Stomach (tissue), 19 donors: ENCODE results near the gene PRKG2. TPM values are rescaled to one million over a fixed set of nuclear protein-coding genes. Genes with fewer than 3 reads are reported as not detected.
A peak's percentile ranks its signal among the peaks of the same experiment; 100 is the strongest.

Experiments
- DNase-seq, 2 donors: peaks; one replicate each; pipeline versions ENCODE4 v3.0.0 to v3.0.0-alpha.2; 2013 to 2019
- H3K27ac ChIP-seq, 5 donors: fragments of 200-600 bp in 4 of 5; sonication (generic) in 4 of 5; one replicate each; pipeline ENCODE4 v1.5.1; 2013 to 2019; ENCODE audit warnings: mild to moderate bottlenecking in 1 of 5, moderate library complexity in 1 of 5
- H3K27me3 ChIP-seq, 3 donors: fragments of 200-600 bp; sonication (generic); one replicate each; pipeline ENCODE4 v1.5.1; 2017 to 2019; ENCODE audit warnings: mixed run types in 1 of 3
- H3K36me3 ChIP-seq, 4 donors: fragments of 200-600 bp; sonication (generic); 1 replicate in 3 of 4; 2 replicates in 1 of 4; pipeline ENCODE4 v1.5.1; 2016 to 2019
- H3K4me1 ChIP-seq, 4 donors: fragments of 200-600 bp; sonication (generic); one replicate each; pipeline ENCODE4 v1.5.1; 2016 to 2019
- H3K4me3 ChIP-seq, 4 donors: fragments of 200-600 bp; sonication (generic) in 3 of 4; one replicate each; pipeline ENCODE4 v1.5.1; 2016 to 2019; ENCODE audit warnings: mild to moderate bottlenecking in 1 of 4
- H3K9me3 ChIP-seq, 4 donors: fragments of 200-600 bp; sonication (generic); one replicate each; pipeline ENCODE4 v1.5.1; 2016 to 2019
- EP300 ChIP-seq: sonication (generic); formaldehyde crosslinking; IDR thresholded peaks from one replicate; pipeline ENCODE4 v1.6.1; 2017; ENCODE audit warnings: antibody characterized with exemption
- POLR2A ChIP-seq, 4 donors: fragments of 450-650 bp; IDR thresholded peaks; one replicate each; pipeline ENCODE4 v1.6.1; 2016; ENCODE audit warnings: antibody characterized with exemption in 4 of 4, control low read depth in 2 of 4, mild to moderate bottlenecking in 1 of 4, moderate library complexity in 1 of 4
- POLR2AphosphoS5 ChIP-seq, 3 donors: sonication (generic); formaldehyde crosslinking; IDR thresholded peaks; one replicate each; pipeline ENCODE4 v1.6.1; 2016; ENCODE audit warnings: antibody characterized with exemption in 3 of 3
- WGBS, 5 donors: extraction: QIAGEN DNeasy Blood & Tissue Kit in 3 of 5; methylation state at CpG; one replicate each; pipeline versions ENCODE4 v1.1.5 to v1.1.7; 2013 to 2018; 5-methylcytosine and 5-hydroxymethylcytosine counted together
- intact Hi-C: fragments of 100-400 bp; cut with DNase I; formaldehyde crosslinking; loops from one replicate; pipeline ENCODE4 v1.15.1; 2023; ENCODE audit warnings: low total_unique reads
- long read RNA-seq, 10 donors: transcript quantifications; one replicate each; lab custom pipeline, GENCODE V29; 2026
- polyA plus RNA-seq, 3 donors: library from polyadenylated mRNA; stranded (reverse); fragments of 200-250 nt; gene quantifications; one replicate each; pipeline ENCODE4 v1.2.3, GENCODE V29; 2013
- total RNA-seq, 5 donors: library from RNA; depleted of rRNA; stranded (reverse); fragments of >200 nt; gene quantifications; one replicate each; pipeline versions ENCODE4 v1.1.0 to v1.2.3, GENCODE V29; 2014 to 2016
- TF ChIP-seq, protein P1 (sequence below), 7 experiments: fragments of 450-650 bp in 4 of 7; fragments of 200-600 bp in 3 of 7; sonication (generic) in 3 of 7; IDR thresholded peaks; one replicate each; pipeline ENCODE4 v1.5.1; 2016 to 2019; ENCODE audit warnings: antibody characterized with exemption in 7 of 7, control low read depth in 2 of 7, mild to moderate bottlenecking in 1 of 7
- donor health status: healthy with polysubstance abuse.
- donor health status: Bipolar disorder and iron deficiency.
- donor health status: healthy.

The PRKG2 gene
- total RNA-seq = 1 to 10 TPM in 1 of 5 donors, under 1 TPM in 1, not detected in 3; 0.58 to 2.9 TPM
- under 1 TPM; 0.19 to 0.61 (median 0.23) TPM for polyA plus RNA-seq
- long read RNA-seq, donor 1, partial matches to known transcripts = 0 of 1 reads
- long read RNA-seq, donor 1, other reads (novel, unspliced or antisense) = 0 of 1 reads
- long read RNA-seq, donor 2, full-length matches to known transcripts = 1 of 1 reads
- long read RNA-seq, donor 2, partial matches to known transcripts = 0 of 1 reads
- long read RNA-seq, donor 2, other reads (novel, unspliced or antisense) = 0 of 1 reads
- long read RNA-seq, donor 3 = 0 reads
- long read RNA-seq, donor 4 = 0 reads
- long read RNA-seq, donor 5 = 0 reads
- long read RNA-seq, donor 6 = 0 reads
- long read RNA-seq, donor 7, partial matches to known transcripts = 0 of 1 reads
- long read RNA-seq, donor 7, other reads (novel, unspliced or antisense) = 0 of 1 reads
- long read RNA-seq, donor 8 = 0 reads
- long read RNA-seq, donor 9 = 0 reads
- long read RNA-seq, donor 10 = 0 reads

DNA sequence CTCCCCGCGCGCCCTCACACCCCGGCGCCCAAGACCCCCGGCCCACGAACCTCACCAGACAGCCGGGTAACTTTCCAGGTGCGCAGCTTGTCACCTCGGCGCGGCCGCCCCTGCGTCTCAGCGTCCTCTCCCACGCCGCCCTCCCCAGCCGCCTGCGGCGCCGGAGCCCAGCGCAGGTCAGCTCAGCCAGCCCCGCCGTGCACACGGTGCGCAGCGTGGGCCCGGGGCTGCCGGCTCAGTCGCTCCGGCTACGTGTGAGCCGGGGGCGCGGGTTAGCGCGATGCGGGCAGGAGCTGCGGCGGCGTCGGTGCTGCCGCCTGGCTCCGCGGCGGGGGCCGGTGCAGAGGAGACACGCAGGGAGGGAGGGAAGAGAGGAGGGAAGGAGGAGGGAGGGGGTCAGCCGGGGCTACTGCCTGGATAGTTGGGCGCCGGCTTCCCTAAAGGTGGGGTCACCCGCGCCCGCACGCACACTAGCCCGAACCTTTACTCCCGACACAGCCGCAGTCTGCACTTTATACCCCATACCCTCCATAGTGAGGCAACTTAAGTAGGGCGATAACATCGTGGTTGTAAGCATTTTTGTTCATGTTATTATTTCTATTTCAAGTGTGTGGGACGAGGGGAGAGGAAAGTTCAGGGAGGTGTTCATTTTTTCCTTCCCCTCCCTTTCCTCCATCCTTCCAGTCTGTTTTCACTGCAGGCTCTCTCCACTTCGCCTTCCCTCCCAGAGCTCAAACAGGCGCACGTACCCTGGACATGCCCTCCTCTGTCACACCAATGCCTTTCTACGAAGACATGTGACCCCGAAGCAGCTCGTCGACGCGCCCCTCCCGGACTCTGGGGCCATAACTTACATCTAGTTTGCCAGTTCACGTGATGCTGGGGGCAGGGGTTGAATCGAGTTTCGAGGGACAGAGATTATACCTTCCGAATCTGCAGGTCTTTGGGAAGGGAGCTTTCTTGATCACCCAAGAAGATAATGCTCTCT is at the start of gene PRKG2:
Gene PRKG2 (minus strand): TSS at position 342 of the 988 bp plus-strand sequence. CDS start 10,175 bp downstream, outside the sequence.
- Histone ChIP-seq H3K27me3 (peaks cover 10 to 69% (median 28%) of the 10 kb centered on the region in 3 donors), H3K4me1 (peaks cover 0 to 21% (median 14%) of the 10 kb centered on the region in 4 donors), H3K9me3 (peaks cover 0 to 5% (median 0%) of the 10 kb centered on the region in 4 donors), H3K36me3 (no peaks in the 10 kb centered on the region), H3K27ac (no peak within 1 kb of the TSS), H3K4me3 (peak within 1 kb of the TSS; percentile 36 to 53 (median 46))
- DNase-seq = peak in 1 of 2 donors; percentile 57
- intact Hi-C loops = no loop called here
- TF ChIP-seq, protein P1, sequence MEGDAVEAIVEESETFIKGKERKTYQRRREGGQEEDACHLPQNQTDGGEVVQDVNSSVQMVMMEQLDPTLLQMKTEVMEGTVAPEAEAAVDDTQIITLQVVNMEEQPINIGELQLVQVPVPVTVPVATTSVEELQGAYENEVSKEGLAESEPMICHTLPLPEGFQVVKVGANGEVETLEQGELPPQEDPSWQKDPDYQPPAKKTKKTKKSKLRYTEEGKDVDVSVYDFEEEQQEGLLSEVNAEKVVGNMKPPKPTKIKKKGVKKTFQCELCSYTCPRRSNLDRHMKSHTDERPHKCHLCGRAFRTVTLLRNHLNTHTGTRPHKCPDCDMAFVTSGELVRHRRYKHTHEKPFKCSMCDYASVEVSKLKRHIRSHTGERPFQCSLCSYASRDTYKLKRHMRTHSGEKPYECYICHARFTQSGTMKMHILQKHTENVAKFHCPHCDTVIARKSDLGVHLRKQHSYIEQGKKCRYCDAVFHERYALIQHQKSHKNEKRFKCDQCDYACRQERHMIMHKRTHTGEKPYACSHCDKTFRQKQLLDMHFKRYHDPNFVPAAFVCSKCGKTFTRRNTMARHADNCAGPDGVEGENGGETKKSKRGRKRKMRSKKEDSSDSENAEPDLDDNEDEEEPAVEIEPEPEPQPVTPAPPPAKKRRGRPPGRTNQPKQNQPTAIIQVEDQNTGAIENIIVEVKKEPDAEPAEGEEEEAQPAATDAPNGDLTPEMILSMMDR (IDR thresholded peaks at IDR 0.05) = no peak
- no peak for TF ChIP-seq POLR2AphosphoS5 (IDR thresholded peaks at IDR 0.05)
- no peak for TF ChIP-seq EP300
- TF ChIP-seq POLR2A (IDR thresholded peaks at IDR 0.05) = no peak
- WGBS, 5 donors = 1 to 4% (median 2%) methylated on average over 27 to 75 of the region's 75 CpGs

DNA sequence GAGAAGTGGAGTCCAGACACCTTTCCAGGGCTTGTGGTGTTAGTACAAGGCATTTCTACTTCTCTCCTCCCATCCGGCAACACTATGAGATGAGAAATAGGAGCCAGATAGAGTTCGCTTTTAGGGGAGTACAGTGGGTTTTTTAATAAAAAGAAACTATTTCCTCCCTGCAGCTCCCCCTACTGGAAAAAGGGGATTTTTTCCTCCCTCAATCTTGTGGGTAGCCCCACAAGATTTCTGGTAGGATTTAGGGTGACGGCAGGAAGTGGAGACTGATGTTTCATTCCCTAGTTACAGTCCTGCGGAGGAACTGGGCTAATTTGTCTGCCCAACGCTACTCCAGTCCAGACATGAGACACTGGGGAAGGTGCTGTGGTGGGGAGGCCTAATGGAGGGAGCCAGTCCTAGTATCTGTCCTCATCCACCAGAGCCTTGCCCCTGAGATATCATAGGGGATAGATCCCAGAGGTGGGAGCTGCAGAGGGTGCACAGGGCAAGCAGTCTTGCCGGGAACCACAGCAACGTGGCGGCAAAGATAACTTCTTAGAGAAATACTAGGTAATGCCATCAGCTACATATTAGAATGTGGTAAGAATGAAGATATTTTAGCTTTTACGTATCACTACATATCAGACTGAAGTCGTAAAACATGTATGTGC is 45.5 kb upstream of the PRKG2 start:
- Histone ChIP-seq H3K27me3 (no peaks in the 10 kb centered on the region), H3K9me3 (no peaks in the 10 kb centered on the region), H3K36me3 (no peaks in the 10 kb centered on the region), H3K4me3 (no peak overlapping the region), H3K27ac (no peak overlapping the region), H3K4me1 (peaks cover 0 to 6% (median 3%) of the 10 kb centered on the region in 4 donors)
- intact Hi-C loops = no loop called here
- DNase-seq = no peak
- TF ChIP-seq POLR2A (IDR thresholded peaks at IDR 0.05) (no peak), POLR2AphosphoS5 (IDR thresholded peaks at IDR 0.05) (no peak)
- TF ChIP-seq, protein P1 (IDR thresholded peaks at IDR 0.05) = peak in 1 of 7 experiments; percentile 17
- WGBS, 5 donors = 80 to 92% (median 88%) methylated on average over 10 of the region's 10 CpGs

- Histone ChIP-seq H3K27me3 (no peaks in the 10 kb centered on the region), H3K9me3 (no peaks in the 10 kb centered on the region), H3K36me3 (no peaks in the 10 kb centered on the region), H3K4me3 (no peak overlapping the region), H3K27ac (no peak overlapping the region), H3K4me1 (peaks cover 0 to 6% (median 3%) of the 10 kb centered on the region in 4 donors)
- TF ChIP-seq, protein P1 (IDR thresholded peaks at IDR 0.05) = no peak
- TF ChIP-seq EP300 (no peak), POLR2A (IDR thresholded peaks at IDR 0.05) (no peak), POLR2AphosphoS5 (IDR thresholded peaks at IDR 0.05) (no peak)
- no peak for DNase-seq
- intact Hi-C loops = no loop called here
These were observed 44.0 kb upstream of the PRKG2 start for GRCh38 chr4:81258841-81259550.
